NT2/D1 (cell line): ENCODE data around the gene TCTN1.
A peak's percentile ranks its signal among the peaks of the same experiment; 100 is the strongest.

Source experiments
- DNase-seq: peaks from one replicate; pipeline ENCODE4 v3.0.0-alpha.2; 2011; ENCODE audit warnings: low read depth, low spot score
- H3K27me3 ChIP-seq: 2 replicates; pipeline ENCODE4 v1.6.0; 2011; ENCODE audit warnings: mild to moderate bottlenecking; ENCODE audit not compliant: insufficient read length, insufficient read depth
- H3K36me3 ChIP-seq: 2 replicates; pipeline ENCODE4 v1.6.1; 2011; ENCODE audit warnings: mild to moderate bottlenecking, low read length, mixed read lengths; ENCODE audit not compliant: insufficient read depth, insufficient read length
- H3K4me1 ChIP-seq: 2 replicates; pipeline ENCODE4 v1.5.1; 2011; ENCODE audit not compliant: insufficient read depth, insufficient read length
- H3K4me3 ChIP-seq: 2 replicates; pipeline ENCODE4 v1.5.1; 2011; ENCODE audit warnings: low read depth; ENCODE audit not compliant: insufficient read length
- H3K9ac ChIP-seq: 2 replicates; pipeline ENCODE4 v1.6.0; 2011; ENCODE audit warnings: low read depth; ENCODE audit not compliant: insufficient read length
- H3K9me3 ChIP-seq: 2 replicates; pipeline ENCODE4 v1.5.1; 2011; ENCODE audit warnings: mild to moderate bottlenecking, low read length; ENCODE audit not compliant: insufficient read depth
- SUZ12 ChIP-seq: IDR thresholded peaks from 2 replicates; pipeline ENCODE4 v1.6.1; 2011; ENCODE audit not compliant: insufficient read length, insufficient read depth; ENCODE audit errors: extremely low read depth
- YY1 ChIP-seq: IDR thresholded peaks from 2 replicates; pipeline ENCODE4 v1.6.1; 2011; ENCODE audit not compliant: insufficient read length, insufficient read depth
- ZNF274 ChIP-seq: IDR thresholded peaks from 2 replicates; pipeline ENCODE4 v1.6.1; 2011; ENCODE audit warnings: mild to moderate bottlenecking, low read depth, low read length

Gene TCTN1

GRCh38 chr12:110606253-110606611, 7.7 kb upstream of the TCTN1 start:
- H3K4me3 ChIP-seq = no peak overlapping the region
- no peaks in the 10 kb centered on the region for H3K36me3 ChIP-seq
- no peaks in the 10 kb centered on the region for H3K9me3 ChIP-seq
- H3K27me3 ChIP-seq = no peaks in the 10 kb centered on the region
- no peak overlapping the region for H3K9ac ChIP-seq
- DNase-seq = no peak
- H3K4me1 ChIP-seq = no peaks in the 10 kb centered on the region
- TF ChIP-seq YY1 = no peak
- TF ChIP-seq ZNF274 = no peak
- TF ChIP-seq SUZ12 = no peak

DNA sequence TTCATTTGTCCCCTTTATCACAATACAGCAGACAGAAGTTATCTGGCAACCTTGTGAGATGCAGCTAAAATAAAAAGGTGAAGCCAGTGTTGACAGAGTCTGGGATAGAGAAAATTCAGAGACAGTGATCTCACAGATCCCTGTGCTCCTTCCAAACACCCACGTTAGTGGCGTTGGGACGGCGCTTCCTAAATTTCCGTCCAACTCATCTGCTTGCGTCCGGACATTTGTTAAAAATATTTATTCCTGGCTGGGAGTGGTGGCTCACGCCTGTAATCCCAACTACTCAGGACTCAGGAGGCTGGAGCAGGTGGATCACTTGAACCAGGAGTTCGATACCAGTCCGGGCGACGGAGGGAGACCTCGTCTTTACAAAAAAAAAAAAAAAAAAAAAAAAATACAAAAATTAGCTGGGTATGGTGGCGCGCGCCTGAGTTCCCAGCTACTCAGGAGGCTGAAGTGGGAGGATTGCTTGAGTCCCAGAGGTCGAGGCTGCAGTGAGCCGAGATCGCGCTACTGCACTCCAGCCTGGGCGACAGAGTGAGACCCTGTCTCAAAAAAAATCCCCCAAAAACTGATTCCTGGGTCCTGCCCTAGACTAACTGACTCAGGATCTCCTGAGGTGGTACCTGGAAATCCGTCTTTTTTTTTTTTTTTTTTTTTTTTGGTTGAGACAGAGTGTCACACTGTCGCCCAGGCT, 708 bp upstream of the TCTN1 start:
- no peaks in the 10 kb centered on the region for H3K4me1 ChIP-seq
- DNase-seq = no peak
- no peaks in the 10 kb centered on the region for H3K27me3 ChIP-seq
- peak overlapping the region; percentile 94 for H3K4me3 ChIP-seq
- H3K36me3 ChIP-seq = peaks cover 10% of the 10 kb centered on the region
- no peak for TF ChIP-seq ZNF274
- TF ChIP-seq YY1 = no peak
- TF ChIP-seq SUZ12 = no peak
- H3K9ac ChIP-seq = peak overlapping the region; percentile 68
- H3K9me3 ChIP-seq = no peaks in the 10 kb centered on the region

DNA sequence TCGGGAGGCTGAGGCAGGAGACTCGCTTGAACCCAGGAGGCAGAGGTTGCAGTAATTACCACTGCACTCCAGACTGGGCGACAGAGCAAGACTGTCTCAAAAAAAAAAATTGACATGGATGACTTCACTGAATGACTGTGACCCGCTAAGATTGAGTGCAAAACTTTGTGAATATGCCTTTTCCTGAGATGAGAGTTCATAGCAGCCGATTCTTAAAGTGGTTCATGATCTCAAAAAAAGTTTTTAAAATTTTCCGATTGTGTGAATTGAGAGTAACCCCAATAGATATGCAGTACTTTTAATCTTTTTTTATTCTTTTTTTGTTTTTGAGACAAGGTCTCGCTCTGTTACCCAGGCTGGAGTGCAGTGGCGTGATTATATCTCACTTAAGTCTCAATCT, 1.2 kb downstream of the TCTN1 start:
- DNase-seq = no peak
- H3K4me3 ChIP-seq = no peak overlapping the region

GRCh38 chr12:110616471-110617115, 2.7 kb downstream of the TCTN1 start:
- TF ChIP-seq YY1 (no peak), SUZ12 (no peak), ZNF274 (no peak)
- H3K36me3 ChIP-seq = peaks cover 10% of the 10 kb centered on the region
- H3K4me3 ChIP-seq = no peak overlapping the region
- H3K4me1 ChIP-seq = no peaks in the 10 kb centered on the region
- no peaks in the 10 kb centered on the region for H3K27me3 ChIP-seq
- H3K9ac ChIP-seq = no peak overlapping the region
- DNase-seq = no peak
- no peaks in the 10 kb centered on the region for H3K9me3 ChIP-seq

More for the DNA sequence above, 1.2 kb downstream of the TCTN1 start:
- H3K9ac ChIP-seq = no peak overlapping the region
- H3K27me3 ChIP-seq = no peaks in the 10 kb centered on the region
- peaks cover 10% of the 10 kb centered on the region for H3K36me3 ChIP-seq
- H3K9me3 ChIP-seq = no peaks in the 10 kb centered on the region
- TF ChIP-seq YY1 (no peak), ZNF274 (no peak), SUZ12 (no peak)
- H3K4me1 ChIP-seq = no peaks in the 10 kb centered on the region

GRCh38 chr12:110619534-110619953, 5.6 kb downstream of the TCTN1 start:
- no peaks in the 10 kb centered on the region for H3K27me3 ChIP-seq
- no peak overlapping the region for H3K9ac ChIP-seq
- DNase-seq = no peak
- no peak overlapping the region for H3K4me3 ChIP-seq
- no peaks in the 10 kb centered on the region for H3K4me1 ChIP-seq
- TF ChIP-seq YY1 = no peak
- H3K9me3 ChIP-seq = no peaks in the 10 kb centered on the region
- H3K36me3 ChIP-seq = peaks cover 19% of the 10 kb centered on the region

DNA sequence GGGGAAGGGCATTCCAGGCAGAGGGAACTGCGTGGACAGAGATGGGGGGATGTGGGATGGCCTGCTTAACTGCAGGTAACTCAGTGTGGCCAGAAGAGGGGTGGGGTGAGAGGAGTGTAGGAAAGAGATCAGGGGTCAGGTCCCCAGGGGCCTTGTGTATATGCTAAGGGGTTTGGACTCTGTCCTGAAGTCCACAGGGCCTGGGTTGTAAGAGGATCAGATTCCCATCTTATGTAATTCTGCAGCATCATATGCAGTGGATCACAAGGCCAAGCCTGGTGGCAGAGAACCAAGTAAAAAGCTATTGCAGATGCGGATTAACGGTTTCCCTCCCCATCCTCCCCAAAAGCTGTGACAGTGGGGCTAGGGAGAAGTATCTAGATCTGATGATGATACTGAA, 8.7 kb downstream of the TCTN1 start:
- H3K4me3 ChIP-seq = no peak overlapping the region
- no peak for DNase-seq
- no peaks in the 10 kb centered on the region for H3K9me3 ChIP-seq
- no peak for TF ChIP-seq SUZ12
- no peak for TF ChIP-seq ZNF274
- no peak for TF ChIP-seq YY1
- H3K9ac ChIP-seq = no peak overlapping the region
- no peaks in the 10 kb centered on the region for H3K4me1 ChIP-seq
- peaks cover 10% of the 10 kb centered on the region for H3K36me3 ChIP-seq
- H3K27me3 ChIP-seq = no peaks in the 10 kb centered on the region

DNA sequence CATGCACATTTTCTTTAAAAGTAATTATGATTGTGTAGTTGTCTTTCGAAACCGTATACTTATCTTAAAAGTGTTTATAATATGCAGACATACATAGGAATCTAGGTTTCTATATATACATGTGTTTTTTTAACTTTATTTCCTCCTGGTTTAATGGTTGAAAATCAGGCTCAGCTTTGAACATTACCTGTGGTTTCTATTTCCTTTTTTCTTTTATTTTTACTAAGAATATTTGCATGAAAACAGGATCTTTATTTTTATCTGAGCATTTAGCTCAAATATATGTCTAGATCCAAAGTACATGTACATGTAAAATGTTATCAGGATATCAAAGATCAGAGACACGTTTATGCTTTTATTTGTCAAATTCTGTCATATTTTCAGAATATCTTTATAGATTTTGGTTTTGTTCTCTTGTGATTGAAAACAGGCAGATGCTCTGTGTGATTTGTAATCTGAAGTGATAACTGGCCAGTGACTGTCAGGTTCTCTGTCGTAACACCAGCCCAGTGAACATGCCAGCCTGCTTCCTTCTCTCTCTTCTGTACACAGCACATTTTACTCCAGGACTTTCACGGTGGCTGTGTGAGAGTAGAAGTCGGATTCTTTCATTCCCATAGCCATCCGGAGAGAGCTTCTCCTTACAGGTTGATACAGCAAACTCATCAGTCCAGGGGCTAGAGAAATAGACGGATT, 13.7 kb downstream of the TCTN1 start:
- Histone ChIP-seq H3K4me3 (no peak overlapping the region), H3K36me3 (peaks cover 14% of the 10 kb centered on the region), H3K27me3 (no peaks in the 10 kb centered on the region), H3K4me1 (no peaks in the 10 kb centered on the region), H3K9ac (no peak overlapping the region), H3K9me3 (no peaks in the 10 kb centered on the region)
- TF ChIP-seq SUZ12 (no peak), YY1 (no peak)
- DNase-seq = no peak
